DOHH2 (cell line): Measurements from ENCODE around the gene PDE4D.

Experiments
- H3F3A ChIP-seq: fragments of 200-600 bp; sonication (generic), shearing (Covaris generic); 2 replicates; pipeline ENCODE4 v1.6.0; 2016; ENCODE audit warnings: antibody characterized with exemption, mild to moderate bottlenecking; ENCODE audit not compliant: control insufficient read depth, insufficient read depth
- H3K27ac ChIP-seq: fragments of 200-600 bp; sonication (generic); 2 replicates; pipeline ENCODE4 v1.5.1; 2014; ENCODE audit warnings: low read depth, mild to moderate bottlenecking, low read length, moderate library complexity
- H3K27me3 ChIP-seq: fragments of 200-600 bp; sonication (generic); 2 replicates; pipeline ENCODE4 v1.6.1; 2014; ENCODE audit warnings: mild to moderate bottlenecking, low read length, mixed read lengths; ENCODE audit not compliant: control insufficient read depth
- H3K36me3 ChIP-seq: fragments of 200-600 bp; sonication (generic); 2 replicates; pipeline ENCODE4 v1.6.1; 2014; ENCODE audit warnings: mild to moderate bottlenecking, low read length, moderate library complexity, mixed read lengths; ENCODE audit not compliant: control insufficient read depth
- H3K4me1 ChIP-seq: fragments of 200-600 bp; sonication (generic); 2 replicates; pipeline ENCODE4 v1.6.1; 2014; ENCODE audit warnings: mild to moderate bottlenecking, low read length, mixed read lengths; ENCODE audit not compliant: control insufficient read depth
- H3K4me2 ChIP-seq: fragments of 200-600 bp; sonication (generic); 2 replicates; pipeline ENCODE4 v1.6.0; 2014; ENCODE audit warnings: mild to moderate bottlenecking, low read length, moderate library complexity
- H3K4me3 ChIP-seq: fragments of 200-600 bp; sonication (generic); 2 replicates; pipeline ENCODE4 v1.5.1; 2014; ENCODE audit warnings: mild to moderate bottlenecking, low read length, mixed read lengths
- H3K79me2 ChIP-seq: fragments of 200-600 bp; sonication (generic); 2 replicates; pipeline ENCODE4 v1.6.1; 2014; ENCODE audit warnings: mild to moderate bottlenecking, low read length, mixed read lengths; ENCODE audit not compliant: control insufficient read depth
- H3K9me2 ChIP-seq: fragments of 200-600 bp; sonication (generic); replicated peaks from 2 replicates; pipeline ENCODE4 v1.6.1; 2014; ENCODE audit warnings: mild to moderate bottlenecking, low read length, mixed read lengths; ENCODE audit not compliant: control insufficient read depth
- H3K9me3 ChIP-seq: fragments of 200-600 bp; sonication (generic); 2 replicates; pipeline ENCODE4 v1.6.1; 2014; ENCODE audit warnings: antibody characterized with exemption, low read length, mixed read lengths; ENCODE audit not compliant: control insufficient read depth, insufficient read depth
- H4K20me1 ChIP-seq: fragments of 200-600 bp; sonication (generic); 2 replicates; pipeline ENCODE4 v1.6.0; 2014; ENCODE audit warnings: low read depth, mild to moderate bottlenecking, antibody characterized with exemption, low read length, moderate library complexity; ENCODE audit not compliant: control insufficient read depth, insufficient read depth
- CTCF ChIP-seq: fragments of 200-600 bp; sonication (generic); IDR thresholded peaks from one replicate; pipeline ENCODE4 v1.5.1; 2014; ENCODE audit warnings: antibody characterized with exemption, mild to moderate bottlenecking, low read depth, low read length; ENCODE audit not compliant: poor library complexity, severe bottlenecking
- EZH2phosphoT487 ChIP-seq: fragments of 200-600 bp; sonication (generic); IDR thresholded peaks from 2 replicates; pipeline ENCODE4 v1.6.1; 2017; ENCODE audit warnings: borderline replicate concordance, mild to moderate bottlenecking, antibody characterized with exemption, low read length, moderate library complexity, mixed read lengths

Gene PDE4D

GRCh38 chr5:59246882-59247281 is 646.6 kb downstream of the PDE4D start:
- TF ChIP-seq CTCF (no peak), EZH2phosphoT487 (no peak)
- H3K4me3 ChIP-seq = no peak overlapping the region

GRCh38 chr5:59246145-59246869 is 647.2 kb downstream of the PDE4D start:
- Histone ChIP-seq H3K27ac (no peak overlapping the region), H3K4me2 (no peak overlapping the region)

More at GRCh38 chr5:59246882-59247281, 646.6 kb downstream of the PDE4D start:
- no peaks in the 10 kb centered on the region for H3K79me2 ChIP-seq
- H3K9me2 ChIP-seq = no peaks in the 10 kb centered on the region
- no peak overlapping the region for H3K4me2 ChIP-seq
- no peaks in the 10 kb centered on the region for H3K36me3 ChIP-seq
- no peaks in the 10 kb centered on the region for H3K9me3 ChIP-seq
- H3F3A ChIP-seq = no peaks in the 10 kb centered on the region
- H3K27ac ChIP-seq = no peak overlapping the region
- no peaks in the 10 kb centered on the region for H3K4me1 ChIP-seq
- no peaks in the 10 kb centered on the region for H3K27me3 ChIP-seq
- H4K20me1 ChIP-seq = no peaks in the 10 kb centered on the region

GRCh38 chr5:59245198-59245597 is 648.3 kb downstream of the PDE4D start:
- Histone ChIP-seq H3F3A (no peaks in the 10 kb centered on the region), H3K27me3 (peaks cover 10% of the 10 kb centered on the region), H3K9me2 (no peaks in the 10 kb centered on the region), H3K4me2 (no peak overlapping the region), H3K79me2 (no peaks in the 10 kb centered on the region), H3K4me1 (no peaks in the 10 kb centered on the region), H3K27ac (no peak overlapping the region), H4K20me1 (no peaks in the 10 kb centered on the region), H3K36me3 (no peaks in the 10 kb centered on the region), H3K9me3 (no peaks in the 10 kb centered on the region), H3K4me3 (no peak overlapping the region)
- TF ChIP-seq CTCF = no peak
- TF ChIP-seq EZH2phosphoT487 = no peak

More at GRCh38 chr5:59246145-59246869, 647.2 kb downstream of the PDE4D start:
- Histone ChIP-seq H3K79me2 (no peaks in the 10 kb centered on the region), H3K9me2 (no peaks in the 10 kb centered on the region), H3K4me3 (no peak overlapping the region), H3K9me3 (no peaks in the 10 kb centered on the region), H3F3A (no peaks in the 10 kb centered on the region), H3K4me1 (no peaks in the 10 kb centered on the region), H3K27me3 (peaks cover 2% of the 10 kb centered on the region; the same call in 1 of the 2 replicates), H3K36me3 (no peaks in the 10 kb centered on the region), H4K20me1 (no peaks in the 10 kb centered on the region)
- TF ChIP-seq CTCF = no peak
- no peak for TF ChIP-seq EZH2phosphoT487
